Posterior vena cava (tissue), 2 donors: ENCODE results near the gene TMCC2. TPM values are rescaled to one million over a fixed set of nuclear protein-coding genes. Genes with fewer than 3 reads are reported as not detected.
"Not testable (repeated sequence)": the region's sequence is repeated elsewhere in the genome, so short reads cannot be mapped to it uniquely, and the experiment has no call there.

Source experiments
- DNase-seq: peaks from one replicate; pipeline ENCODE4 v3.0.0-alpha.2; 2020; ENCODE audit warnings: low spot score
- intact Hi-C, 2 donors: fragments of 100-400 bp; cut with DNase I; formaldehyde crosslinking; loops; one replicate each; pipeline versions ENCODE4 v1.14.1 to v1.14.2; 2022 to 2023
- total RNA-seq, 2 donors: library from RNA; stranded (reverse); fragmentation: NEBNext Ultra II Directional; extraction: Animal tissue kit (Norgen Biotek cat#: 25700); gene quantifications; one replicate each; pipeline ENCODE4 v1.2.1, GENCODE V29; 2021
- donor health status: DM: yes; HTN: yes; CAD: no.
- donor health status: DM: yes; HTN: yes; CAD: no.

TMCC2 gene
- total RNA-seq, 2 donors from 2014 or later: 4.1 to 4.6 TPM

DNA sequence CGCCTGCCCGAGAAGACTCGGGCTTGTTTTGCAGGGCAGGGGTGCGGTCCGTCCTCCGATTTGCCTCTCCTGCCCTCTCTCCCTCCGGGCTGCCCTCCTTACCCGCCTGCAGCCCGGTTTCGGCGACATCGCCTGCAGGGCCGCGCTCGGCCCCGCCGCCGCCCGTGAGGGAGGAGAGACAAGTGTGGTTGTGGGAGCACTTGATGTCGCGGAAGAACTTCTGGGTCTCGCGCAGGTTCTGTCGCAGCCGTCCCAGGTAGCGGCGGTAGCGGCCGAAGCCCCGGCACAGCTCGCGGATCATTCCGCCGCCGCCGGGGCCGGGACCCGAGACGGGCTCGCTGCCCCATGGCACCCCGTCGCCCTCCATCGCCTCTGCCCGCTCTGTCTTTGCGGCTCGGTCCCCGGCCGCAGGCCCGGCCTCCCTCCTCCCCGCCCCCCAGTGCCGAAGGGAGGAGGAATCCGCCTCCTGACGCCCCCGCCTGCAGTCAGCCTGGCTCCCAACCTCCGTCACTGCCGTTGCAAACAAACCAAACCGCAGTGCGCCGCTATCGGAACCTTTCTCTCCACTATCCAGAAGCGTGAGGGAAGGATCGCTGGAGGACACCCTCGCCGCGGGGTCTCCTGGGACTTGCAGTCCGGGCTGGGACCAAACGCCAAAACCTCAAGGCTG, 16.4 kb upstream of the TMCC2 start, which contains the start of gene DSTYK:
DSTYK (minus strand) TSS at position 534 of the 670 bp plus-strand sequence; CDS start at position 367, 167 bp downstream.
- intact Hi-C loops: no loop called here
- peak; percentile 98 for DNase-seq

DNA sequence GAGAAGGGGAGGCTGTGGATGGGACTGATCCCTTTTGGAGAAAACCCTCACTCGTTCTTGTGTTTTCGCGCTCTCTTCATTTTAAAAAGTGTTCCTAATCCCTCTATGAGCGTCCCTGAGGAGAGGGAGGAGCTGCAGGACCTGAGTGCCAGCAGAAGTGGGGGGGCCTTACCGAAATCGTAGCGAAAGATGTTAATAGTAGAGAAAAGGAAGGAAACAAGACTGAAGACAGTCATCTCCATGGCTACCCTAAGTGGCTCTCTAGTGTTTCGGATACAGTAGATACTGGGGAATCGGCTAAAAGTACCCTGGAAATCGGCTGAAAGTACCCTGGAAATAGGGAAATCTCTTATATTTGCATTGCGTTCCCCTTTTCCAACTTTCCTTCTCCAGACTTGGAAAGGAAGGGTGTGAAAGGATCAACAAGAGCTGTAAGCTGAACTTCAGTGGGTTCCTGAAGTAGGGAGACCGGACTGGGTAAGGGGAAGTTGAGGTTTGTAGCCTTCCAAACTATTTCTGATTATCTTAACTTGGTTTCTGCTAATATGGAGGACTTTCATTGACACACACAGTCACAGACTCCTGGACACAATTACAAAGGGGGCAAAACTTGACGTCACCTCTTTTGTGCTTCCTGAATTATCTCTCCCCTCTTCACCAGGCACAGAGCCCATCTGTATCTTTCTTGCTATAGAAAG, 15.8 kb upstream of the TMCC2 start:
- DNase-seq: no peak
- intact Hi-C loops: no loop called here

DNA sequence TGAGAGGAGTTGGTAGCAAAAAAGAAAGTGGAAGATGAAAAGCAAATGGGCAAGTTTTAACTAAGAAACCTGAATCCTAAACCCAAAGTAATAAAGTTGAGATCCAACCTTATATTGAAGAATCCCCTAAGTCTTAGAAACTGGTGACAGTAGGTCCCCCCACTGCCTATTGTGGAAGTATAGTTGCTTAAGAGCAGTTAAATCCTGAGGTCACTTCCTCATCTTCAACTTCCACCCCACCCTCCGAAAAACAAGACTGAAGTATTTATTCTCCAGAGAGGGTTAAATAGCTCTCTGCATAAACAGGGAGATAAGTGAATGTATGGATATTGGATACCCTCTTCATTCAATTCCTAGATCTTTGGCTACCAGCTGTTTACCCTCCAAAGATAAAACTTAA, 13.0 kb upstream of the TMCC2 start:
- intact Hi-C loops: no loop called here
- no peak for DNase-seq

DNA sequence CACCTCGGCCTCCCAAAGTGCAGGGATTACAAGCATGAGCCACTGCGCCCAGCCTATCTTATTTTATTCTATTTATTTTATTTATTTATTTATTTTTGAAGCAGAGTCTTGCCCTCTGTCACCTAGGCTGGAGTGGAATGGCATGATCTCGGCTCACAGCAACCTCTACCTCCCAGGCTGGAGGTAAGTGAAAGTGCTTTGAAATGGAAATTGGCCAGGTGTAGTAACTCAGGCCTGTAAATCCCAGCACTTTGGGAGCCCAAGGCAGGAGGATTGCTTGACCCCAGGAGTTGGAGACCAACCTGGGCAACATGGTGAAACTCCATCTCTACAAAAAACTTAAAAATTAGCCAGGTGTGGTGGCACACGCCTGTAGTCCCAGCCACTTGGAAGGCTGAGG, 11.2 kb upstream of the TMCC2 start:
- no peak for DNase-seq
- intact Hi-C loops: no loop called here

DNA sequence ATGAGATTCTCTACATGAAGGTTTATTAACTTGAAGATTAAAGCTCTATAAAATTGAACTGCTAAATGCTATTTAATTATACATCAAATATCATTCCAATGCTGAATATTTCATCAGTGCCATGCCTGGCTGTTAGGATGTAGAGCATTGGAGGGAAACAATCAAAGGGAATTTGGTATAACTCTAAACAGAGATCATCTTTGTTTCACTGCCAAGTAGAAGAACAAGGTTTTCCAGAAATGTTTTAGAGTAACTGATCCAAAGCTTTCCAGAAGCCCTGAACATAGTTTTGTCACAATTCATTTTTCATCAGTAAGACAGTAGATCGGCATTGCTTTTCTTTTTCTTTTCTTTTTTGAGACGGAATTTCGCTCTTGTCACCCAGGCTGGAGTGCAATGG, 10.3 kb upstream of the TMCC2 start:
- DNase-seq: no peak
- intact Hi-C loops: no loop called here

DNA sequence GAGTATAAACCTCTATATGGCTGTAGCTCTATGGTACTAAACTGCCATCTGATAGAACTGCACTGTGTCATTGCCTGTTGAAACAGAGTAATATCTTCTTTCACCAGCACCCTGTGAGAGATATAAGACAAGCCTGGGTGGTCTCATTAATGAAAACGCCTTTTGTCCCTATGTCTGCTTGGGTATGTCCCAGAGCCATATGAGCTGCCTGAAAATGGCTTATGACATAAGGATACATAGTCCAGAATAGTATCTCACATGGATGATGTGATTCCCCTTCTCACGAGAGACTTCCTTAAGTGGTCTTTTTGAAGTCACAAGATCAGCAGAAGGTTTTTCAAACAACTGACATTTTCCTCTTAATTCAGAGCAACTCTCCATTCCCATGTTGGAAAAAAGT, 7.3 kb upstream of the TMCC2 start:
- intact Hi-C loops: no loop called here
- no peak for DNase-seq

DNA sequence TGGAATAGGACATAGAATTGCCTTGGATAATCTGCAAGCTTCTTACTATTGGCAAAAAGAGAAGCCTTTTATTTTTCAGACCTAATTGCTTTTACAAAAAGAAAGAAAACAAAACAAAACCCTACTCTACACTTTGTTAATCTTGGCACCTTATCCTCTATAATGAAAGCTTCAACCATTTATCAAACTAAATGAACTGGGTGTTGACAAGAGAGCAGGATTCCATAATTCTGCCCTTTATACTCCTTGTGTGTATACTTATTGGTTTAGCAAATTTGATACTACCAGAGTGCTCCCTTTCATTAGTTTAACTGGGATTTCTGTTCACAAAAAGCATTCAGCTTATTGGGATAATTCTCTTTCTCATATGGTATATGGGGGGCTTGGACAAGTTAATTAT, 3.0 kb upstream of the TMCC2 start:
- intact Hi-C loops: no loop called here
- no peak for DNase-seq

DNA sequence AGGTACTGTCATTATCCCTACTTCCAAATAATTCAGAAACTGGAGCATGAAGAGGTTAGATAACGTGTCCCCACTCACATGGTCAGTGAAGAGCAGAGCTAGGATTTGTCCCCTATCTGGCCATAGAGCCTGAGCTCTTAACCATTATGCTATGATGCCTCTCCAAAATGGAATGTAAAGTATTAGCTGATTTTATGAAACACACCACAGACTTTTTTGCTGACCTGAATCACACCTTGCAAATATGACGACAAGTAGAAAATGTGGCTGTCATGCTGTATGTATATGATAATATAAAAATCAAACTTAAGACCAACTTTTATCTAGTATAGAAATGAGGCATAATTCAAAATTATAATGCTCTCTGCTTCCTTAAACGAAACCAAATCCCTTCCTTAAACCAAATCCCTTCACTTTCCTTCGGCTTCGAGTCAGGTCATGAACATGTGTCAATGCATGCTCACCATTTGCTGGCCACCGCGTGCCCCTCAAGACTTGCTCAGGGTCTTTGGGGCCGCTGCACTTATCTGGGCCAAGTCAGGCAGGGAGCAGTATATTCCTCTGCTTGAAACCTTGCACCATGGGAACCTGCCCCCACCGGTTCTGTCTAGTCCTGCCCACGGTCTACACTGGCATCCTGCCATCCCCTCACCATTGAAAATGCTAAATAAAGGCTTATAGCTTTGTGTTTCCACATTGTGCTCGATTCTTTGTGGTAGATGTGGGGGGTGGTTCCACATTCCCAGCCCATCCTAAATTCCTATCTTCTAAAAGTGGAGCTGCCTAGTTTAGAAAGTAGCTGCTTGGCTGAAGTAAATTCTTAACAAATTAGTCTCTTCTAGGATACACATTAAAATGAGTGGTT, 1.6 kb upstream of the TMCC2 start:
- intact Hi-C loops: no loop called here

DNA sequence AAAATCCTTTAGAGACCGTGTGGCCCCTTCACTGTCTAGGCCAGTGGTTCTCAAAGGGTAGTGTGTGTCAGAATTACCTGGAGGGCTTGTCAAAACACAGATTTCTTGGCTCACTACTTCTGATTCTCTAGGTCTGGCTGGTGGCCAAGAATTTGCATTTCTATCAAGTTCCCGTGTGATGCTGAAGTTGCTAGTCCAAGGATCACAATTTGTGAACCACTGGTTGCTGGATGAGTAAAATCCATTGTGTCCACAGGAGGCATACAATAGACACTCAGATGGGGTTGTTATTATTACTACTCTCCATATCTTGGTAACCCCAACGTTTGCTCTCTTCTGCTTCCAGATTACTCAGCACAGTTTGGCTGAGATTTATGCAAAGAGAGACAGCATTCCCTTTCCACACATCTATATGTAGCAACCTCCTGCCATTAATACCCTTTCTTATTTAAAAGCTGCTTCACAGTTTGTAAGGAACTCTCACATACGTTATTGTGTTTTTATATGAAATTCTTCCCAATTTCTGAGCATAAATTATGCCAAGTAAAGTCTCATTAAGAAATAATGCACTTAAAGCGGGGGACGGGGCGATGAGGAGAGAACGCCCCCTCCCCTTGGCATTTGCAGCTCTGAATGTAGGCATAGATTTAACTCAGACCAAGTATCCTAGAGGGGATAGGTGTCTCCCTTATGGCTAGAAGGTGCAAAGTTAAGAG, 720 bp upstream of the TMCC2 start:
- no peak for DNase-seq
- intact Hi-C loops: no loop called here

More for the DNA sequence above, 1.6 kb upstream of the TMCC2 start:
- no peak for DNase-seq

DNA sequence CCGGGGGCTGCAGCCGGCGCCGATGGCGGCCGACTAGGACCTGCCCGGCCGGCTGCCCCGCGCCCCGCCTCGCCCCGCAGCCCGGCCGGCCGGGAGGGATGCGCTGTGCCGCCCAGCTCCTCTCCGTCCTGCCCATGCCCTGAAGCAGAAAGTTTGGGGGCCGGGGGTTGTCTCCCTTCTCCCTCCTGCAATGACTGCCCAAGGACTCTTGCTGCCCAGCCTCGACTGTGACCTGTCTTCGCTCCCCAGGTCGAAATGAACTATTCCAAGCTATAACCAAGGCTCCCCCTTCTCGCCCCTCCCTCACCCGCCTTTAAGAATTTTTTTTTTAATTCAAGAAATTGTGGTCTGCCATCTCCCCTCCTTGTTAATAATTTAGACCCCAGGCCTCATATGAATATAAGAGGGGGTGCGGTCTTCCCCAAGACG, 361 bp downstream of the TMCC2 start:
- intact Hi-C loops: no loop called here
- no peak for DNase-seq

DNA sequence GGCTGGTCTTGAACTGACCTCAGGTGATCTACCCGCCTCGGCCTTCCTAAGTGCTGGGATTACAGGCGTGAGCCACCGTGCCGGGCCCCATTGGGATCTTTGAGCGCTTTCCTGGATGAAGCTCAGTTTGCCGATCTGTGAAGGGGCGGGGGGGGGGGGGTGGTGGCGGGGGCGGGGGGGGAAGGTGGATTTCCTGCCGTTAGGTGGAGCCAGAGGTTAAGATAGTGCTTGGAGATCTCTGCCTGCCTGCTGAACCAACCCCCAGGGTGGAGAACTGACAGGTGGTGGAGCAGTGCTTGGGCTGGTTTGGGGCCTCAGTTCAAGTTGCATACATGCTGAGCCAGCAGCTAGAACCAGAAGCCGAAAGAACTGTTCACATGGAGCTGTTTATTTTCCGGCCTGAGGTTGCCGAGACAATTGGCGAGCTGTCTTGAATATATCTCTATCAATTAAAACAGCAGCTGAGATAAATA, 1.7 kb downstream of the TMCC2 start:
- intact Hi-C loops: no loop called here
- DNase-seq: no peak

DNA sequence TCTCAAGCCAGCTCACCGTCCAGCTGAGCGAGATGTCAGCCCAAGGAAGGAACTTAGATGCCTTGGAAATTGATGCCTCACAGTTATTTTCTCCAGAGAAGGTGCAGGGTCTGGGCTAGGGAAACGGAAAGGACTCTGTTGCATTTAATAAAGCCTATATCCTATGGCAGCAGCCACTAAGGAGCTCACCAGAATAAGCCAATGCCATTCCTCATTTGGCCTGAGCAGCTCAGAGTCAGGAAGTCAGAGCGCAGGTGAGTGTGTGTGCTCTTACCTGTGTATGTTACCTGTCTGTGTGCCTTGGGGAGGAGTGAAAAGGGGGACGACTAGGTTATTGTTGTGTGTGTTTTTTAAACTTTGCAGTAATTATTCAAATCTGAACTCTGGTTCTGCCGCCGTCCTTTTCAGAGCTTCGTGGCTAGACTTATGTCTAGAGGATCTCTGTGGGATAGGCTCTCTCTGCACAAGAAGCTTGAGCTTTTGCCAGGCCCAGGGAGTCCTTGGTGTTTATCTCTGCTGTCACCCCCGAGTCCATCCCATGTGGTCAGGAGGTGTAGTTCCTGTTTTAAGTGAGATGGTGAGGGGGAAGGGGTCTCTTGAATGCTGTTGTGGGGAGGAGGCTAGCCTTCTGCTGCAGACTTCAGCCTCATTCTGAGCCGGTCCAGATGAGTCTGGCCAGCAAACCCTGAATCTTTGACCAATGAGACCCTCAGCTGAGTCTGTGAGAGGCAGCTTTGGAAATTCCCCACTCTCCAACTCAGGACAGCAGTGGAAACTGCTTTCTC, 2.4 kb downstream of the TMCC2 start:
- intact Hi-C loops: no loop called here
- no peak for DNase-seq

DNA sequence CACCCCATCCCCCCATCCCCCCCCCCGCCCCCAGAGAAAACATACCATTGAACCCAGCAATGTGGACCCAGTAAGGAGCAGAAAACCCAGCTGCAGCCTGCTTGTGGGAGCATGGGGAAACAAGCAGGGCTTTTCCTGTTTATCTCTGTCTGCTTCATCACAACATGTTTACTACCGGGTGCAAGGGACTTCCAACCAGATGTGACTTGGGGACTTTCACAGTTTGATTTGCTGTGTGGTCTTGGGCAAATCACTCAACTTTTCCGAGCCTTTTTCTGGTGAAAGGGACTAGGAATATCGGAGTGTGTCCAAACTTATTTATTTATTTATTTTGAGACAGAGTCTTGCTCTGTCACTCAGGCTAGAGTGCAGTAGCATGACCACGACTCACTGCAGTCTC, 3.2 kb downstream of the TMCC2 start:
- no peak for DNase-seq
- intact Hi-C loops: no loop called here

DNA sequence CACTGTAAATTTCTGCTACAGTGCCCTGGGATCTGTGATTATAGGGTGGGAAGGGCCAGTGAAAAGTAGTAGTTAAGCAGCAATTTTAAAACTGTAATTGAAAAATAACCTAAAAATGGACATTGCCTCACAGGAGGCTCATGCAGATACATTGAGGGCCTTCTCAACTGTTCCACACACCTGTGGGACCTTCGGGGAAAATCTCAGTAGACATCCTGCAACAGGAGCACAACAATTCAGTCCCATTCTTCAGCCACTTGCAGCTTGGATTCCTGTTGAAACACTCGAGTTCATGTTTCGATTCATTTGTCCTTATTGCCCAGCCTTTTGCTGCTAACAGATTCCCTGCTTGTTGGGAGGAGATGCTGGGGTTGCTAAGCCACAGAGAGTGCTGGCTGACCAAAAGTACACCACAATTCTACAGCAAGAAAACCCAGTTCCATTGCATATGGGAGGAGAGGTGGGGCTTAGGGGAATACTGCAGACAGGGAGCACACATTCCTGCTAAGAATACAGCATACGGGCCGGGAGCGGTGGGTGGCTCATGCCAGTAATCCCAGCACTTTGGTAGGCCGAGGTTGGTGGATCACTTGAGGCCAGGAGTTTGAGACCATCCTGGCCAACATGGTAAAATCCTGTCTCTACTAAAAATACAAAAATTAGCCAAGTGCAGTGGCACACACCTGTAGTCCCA, 4.5 kb downstream of the TMCC2 start:
- no peak for DNase-seq
- intact Hi-C loops: no loop called here

DNA sequence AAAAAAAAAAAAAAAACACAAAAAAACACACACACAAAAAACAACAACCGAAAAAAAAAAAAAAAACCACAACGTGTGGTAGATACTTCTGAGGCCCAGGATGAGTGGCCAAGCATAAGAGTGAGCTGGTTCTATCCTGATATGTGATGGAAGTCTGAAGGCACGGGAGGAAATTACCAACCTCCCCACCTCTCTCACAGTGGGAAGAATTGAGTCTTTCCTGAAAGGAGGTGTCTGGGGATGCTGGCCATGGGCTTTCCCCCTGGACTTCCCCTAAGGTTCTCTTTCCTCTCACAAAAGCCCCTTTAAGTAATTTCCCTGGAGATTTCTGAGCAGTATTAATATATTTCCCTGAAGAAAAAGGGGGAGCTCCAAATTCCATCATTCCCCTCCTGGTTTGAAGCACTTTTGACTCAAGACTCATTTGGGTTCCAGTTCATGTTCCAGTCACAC, 5.2 kb downstream of the TMCC2 start:
- no peak for DNase-seq
- intact Hi-C loops: no loop called here

DNA sequence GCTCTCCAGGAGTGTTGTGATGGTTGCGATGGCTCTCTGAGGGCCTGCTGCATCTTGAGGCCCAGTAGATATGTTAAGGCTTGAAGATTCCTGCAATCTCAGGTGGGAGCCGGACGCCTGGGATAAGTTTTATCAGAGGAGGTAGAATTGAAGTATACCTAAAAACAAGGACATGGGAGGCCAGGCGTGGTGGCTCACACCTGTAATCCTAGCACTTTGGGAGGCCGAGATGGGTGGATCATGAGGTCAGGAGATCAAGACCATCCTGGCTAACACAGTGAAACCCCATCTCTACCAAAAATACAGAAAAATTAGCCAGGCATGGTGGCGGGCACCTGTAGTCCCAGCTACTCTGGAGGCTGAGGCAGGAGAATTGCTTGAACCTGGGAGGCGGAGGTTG, 6.2 kb downstream of the TMCC2 start:
- intact Hi-C loops, DNase-seq: not testable (repeated sequence)

DNA sequence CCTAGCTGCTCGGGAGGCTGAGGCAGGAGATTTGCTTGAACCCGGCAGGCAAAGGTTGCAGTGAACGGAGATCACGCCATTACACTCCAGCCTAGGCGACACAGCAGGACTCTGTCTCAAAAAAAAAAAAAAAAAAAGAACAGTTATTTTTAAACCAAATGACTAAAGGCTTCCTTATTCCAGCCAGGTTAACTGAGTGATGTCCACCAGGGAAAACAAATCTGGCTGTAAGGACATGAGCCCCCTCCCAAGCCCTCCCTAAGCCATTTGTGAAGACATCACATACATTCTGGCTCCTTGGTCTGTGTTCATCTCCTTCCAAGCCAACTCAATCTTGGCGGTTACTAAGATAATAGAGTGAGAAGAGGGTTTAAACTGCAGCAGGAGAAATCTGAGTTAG, 8.2 kb downstream of the TMCC2 start:
- no peak for DNase-seq
- intact Hi-C loops: no loop called here

DNA sequence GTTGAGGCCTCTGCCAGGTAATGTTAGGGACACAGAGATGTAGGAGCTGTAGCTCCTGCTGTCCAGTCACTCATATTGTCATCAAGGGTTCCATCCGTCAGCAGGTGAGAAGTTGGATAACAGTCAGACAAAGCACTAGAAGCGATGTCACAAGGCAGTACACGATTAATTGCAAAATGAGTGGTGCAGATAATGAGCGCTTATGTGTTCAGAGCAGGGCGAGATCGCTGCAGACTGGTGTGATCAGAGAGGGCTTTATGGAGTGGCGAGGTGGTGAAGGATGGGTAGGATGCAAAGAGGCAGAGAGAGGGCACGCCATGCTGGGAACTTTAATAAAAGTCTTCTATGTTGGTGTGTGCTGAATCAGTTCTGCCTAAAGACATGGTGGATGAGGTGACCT, 8.8 kb downstream of the TMCC2 start:
- no peak for DNase-seq
- intact Hi-C loops: no loop called here
